Brain microvascular endothelial cell (primary cell): Measurements from ENCODE around the gene PDCD4.

Experiments
- DNase-seq: peaks from one replicate; pipeline ENCODE4 v3.0.0-alpha.2; 2020
- H3K27ac ChIP-seq: fragments of 250-450 bp; sonication (Bioruptor Pico); 2 replicates; pipeline ENCODE4 v1.5.1; 2020; ENCODE audit warnings: mild to moderate bottlenecking, moderate library complexity
- H3K27me3 ChIP-seq: fragments of 250-450 bp; sonication (Bioruptor Pico); replicated peaks from 2 replicates; pipeline ENCODE4 v1.5.1; 2020; ENCODE audit warnings: mild to moderate bottlenecking
- H3K36me3 ChIP-seq: fragments of 250-450 bp; sonication (Bioruptor Pico); replicated peaks from 2 replicates; pipeline ENCODE4 v1.5.1; 2020; ENCODE audit warnings: mild to moderate bottlenecking
- H3K4me3 ChIP-seq: 2 replicates; pipeline ENCODE4 v1.5.1; 2011; ENCODE audit warnings: low read depth, mild to moderate bottlenecking, control low read depth, low read length, moderate library complexity
- in situ Hi-C: cut with HindIII; loops from 2 replicates; pipeline ENCODE4 v1.10.0; 2017; ENCODE audit warnings: low sequenced_read_pairs, low pct_ligation_motif_present
- TF ChIP-seq, protein P1 (sequence below): IDR thresholded peaks from 2 replicates; pipeline ENCODE4 v1.5.1; 2011; ENCODE audit warnings: low read depth, mild to moderate bottlenecking, moderate library complexity, low read length, control low read depth, inconsistent platforms; ENCODE audit errors: missing control alignments

Gene PDCD4

DNA sequence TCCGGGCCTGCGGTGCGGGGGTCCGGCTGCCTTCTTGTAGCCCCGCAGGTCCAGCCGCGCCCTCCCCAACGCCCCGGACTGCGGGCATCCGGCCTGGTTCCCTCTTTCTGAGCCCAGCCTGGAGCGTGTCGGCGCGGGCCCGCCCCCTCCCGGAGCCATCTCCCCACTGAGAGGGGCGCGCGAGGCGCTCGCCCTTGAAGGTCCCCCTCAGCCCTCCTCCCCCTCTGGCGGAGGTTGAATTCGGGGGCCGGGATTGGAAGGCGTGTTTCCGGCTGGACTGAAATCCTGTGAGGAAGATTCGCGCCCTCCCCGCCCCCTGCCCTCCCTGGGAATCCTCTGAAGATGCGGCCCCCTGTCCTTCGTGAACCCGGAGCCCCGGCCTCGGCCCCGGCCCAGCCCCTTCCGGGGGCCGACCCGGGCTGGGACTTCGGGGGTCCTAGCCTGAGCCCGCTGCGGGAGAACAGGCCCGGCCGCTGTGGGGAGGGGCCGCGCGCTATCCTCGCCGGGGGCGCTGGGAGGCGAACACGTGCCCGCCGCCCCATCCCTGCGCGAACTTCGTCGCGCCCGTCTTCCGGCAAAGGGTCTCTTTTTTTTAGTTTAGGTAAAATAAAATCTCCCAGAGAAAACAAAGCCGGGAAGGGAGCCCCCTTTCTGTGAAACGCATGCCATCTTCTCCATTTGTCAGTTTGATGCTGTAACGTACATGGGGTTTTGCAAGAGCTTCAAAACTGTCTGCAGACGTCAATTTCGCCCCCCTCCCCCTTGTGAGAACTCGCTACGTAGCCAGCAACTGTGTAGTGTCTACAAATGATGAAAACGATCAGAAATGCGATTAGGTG, 636 bp downstream of the PDCD4 start:
- TF ChIP-seq, protein P1, sequence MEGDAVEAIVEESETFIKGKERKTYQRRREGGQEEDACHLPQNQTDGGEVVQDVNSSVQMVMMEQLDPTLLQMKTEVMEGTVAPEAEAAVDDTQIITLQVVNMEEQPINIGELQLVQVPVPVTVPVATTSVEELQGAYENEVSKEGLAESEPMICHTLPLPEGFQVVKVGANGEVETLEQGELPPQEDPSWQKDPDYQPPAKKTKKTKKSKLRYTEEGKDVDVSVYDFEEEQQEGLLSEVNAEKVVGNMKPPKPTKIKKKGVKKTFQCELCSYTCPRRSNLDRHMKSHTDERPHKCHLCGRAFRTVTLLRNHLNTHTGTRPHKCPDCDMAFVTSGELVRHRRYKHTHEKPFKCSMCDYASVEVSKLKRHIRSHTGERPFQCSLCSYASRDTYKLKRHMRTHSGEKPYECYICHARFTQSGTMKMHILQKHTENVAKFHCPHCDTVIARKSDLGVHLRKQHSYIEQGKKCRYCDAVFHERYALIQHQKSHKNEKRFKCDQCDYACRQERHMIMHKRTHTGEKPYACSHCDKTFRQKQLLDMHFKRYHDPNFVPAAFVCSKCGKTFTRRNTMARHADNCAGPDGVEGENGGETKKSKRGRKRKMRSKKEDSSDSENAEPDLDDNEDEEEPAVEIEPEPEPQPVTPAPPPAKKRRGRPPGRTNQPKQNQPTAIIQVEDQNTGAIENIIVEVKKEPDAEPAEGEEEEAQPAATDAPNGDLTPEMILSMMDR = peak; percentile 44
- in situ Hi-C loops = no loop called here
- peak overlapping the region; percentile 87 for H3K27ac ChIP-seq
- no peaks in the 10 kb centered on the region for H3K36me3 ChIP-seq
- H3K27me3 ChIP-seq = no peaks in the 10 kb centered on the region
- peak overlapping the region; percentile 76 for H3K4me3 ChIP-seq
- peak; percentile 85 for DNase-seq

DNA sequence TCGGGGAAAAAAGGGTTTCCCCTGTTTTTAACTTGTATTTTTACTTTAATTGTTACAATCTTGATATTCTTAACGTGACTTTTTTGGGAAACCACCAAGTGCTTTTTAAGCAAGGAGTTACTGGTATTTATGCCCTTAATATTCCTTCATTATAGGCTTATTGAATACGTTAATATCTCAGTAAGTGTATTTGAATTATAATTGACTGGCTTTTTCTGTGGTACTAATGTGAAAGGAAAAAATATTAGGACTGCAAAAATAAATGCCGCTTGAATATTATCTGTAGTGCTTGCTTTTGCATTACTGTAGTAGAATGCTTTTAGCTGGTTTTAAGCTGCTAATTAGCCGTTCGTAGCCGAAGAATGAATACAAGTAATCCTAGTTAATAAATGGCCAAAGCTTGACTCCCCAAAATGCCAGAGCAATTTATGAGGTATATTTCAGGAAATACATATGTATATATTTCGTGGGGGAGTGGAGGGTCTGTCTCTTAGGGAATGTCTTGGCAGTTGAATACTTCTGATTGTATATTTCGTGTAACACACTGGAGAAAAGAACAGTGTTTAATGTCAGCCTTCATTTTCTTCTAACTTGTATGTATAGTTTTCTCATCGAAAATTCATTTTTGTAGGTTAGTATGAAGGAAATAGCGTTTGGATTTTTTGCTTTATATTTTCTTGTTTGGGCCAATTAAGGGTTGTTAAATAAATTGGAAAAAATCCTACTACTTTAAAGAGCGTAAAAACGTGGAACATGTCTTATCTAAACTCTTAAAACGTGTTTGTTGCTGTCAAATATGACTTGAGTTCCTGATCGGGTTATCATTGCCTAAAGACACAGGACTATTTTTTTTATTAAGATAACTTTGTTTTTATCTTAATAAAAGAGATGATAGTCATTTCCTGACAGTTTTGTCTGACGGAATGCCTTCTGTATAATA, 1.5 kb downstream of the PDCD4 start:
- DNase-seq = no peak
- H3K4me3 ChIP-seq = peak overlapping the region; percentile 76
- no peaks in the 10 kb centered on the region for H3K27me3 ChIP-seq
- H3K27ac ChIP-seq = peak overlapping the region; percentile 87
- no peaks in the 10 kb centered on the region for H3K36me3 ChIP-seq
- TF ChIP-seq, protein P1 = no peak
- in situ Hi-C loops = no loop called here

DNA sequence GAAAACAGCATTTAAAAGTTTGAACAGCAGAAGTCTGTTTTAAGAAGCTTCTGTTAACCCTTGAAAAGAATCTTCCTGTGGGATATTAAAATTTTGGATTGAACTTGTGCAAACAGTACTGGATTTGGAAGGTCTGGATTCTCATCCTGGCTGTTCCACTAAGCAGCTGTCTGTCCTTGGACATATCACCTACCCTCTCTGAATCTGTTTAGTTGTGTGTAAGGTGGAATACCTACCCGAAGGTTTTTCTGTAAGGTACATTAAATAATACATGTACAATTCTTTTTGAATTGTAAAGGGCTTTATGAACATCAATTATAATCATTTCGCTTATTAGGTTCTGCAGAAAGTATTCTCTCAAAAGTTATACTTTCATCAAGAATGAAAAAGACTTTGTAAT, 2.2 kb downstream of the PDCD4 start:
- no peaks in the 10 kb centered on the region for H3K36me3 ChIP-seq
- peak overlapping the region; percentile 76 for H3K4me3 ChIP-seq
- TF ChIP-seq, protein P1 = no peak
- in situ Hi-C loops = no loop called here
- no peak for DNase-seq
- H3K27me3 ChIP-seq = no peaks in the 10 kb centered on the region
- no peak overlapping the region for H3K27ac ChIP-seq

DNA sequence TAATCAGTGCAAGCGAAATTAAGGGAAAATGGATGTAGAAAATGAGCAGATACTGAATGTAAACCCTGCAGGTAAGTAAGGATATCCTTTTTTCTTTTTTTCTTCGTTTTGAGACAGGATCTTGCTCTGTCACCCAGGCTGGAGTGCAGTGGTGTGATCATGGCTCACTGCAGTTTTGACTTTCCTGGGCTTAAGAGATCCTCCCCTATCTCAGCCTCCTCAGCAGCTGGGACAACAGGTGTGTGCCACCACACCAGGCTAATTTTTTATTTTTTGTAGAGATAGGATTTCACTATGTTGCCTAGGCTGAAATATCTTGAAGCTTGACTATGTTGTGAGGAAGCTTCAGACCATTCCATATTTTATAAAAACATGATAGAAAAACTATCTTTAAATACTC, 4.3 kb downstream of the PDCD4 start:
- in situ Hi-C loops = no loop called here

DNA sequence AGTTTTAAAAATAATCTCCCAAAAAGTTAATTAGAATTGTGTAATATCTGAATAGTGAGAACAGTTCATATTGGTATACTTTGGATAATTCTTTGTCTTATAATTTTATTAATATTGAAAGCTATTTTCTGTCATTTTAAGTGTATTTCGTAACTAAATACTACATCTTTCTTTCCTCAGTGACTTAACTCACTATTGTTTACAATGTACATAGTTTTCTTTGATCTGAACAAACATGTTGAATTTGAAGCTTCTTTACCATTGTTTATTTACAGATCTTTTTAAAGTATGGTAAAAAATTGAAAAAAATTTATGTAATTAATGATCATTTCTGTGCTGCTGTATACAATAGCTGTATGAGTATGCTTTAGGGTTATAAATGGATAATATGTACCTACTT, 5.1 kb downstream of the PDCD4 start:
- Histone ChIP-seq H3K27ac (no peak overlapping the region), H3K27me3 (no peaks in the 10 kb centered on the region), H3K4me3 (no peak overlapping the region), H3K36me3 (peaks cover 3% of the 10 kb centered on the region)
- in situ Hi-C loops = no loop called here
- DNase-seq = no peak
- TF ChIP-seq, protein P1 = no peak

More for the DNA sequence above, 4.3 kb downstream of the PDCD4 start:
- H3K36me3 ChIP-seq = no peaks in the 10 kb centered on the region
- H3K27ac ChIP-seq = no peak overlapping the region
- TF ChIP-seq, protein P1 = no peak
- no peak for DNase-seq
- H3K27me3 ChIP-seq = no peaks in the 10 kb centered on the region
- H3K4me3 ChIP-seq = no peak overlapping the region
